HepG2 (cell line): ENCODE results near the gene MEA1. TPM values are rescaled to one million over a fixed set of nuclear protein-coding genes. Genes with fewer than 3 reads are reported as not detected.
"Not testable (repeated sequence)": the region's sequence is repeated elsewhere in the genome, so short reads cannot be mapped to it uniquely, and the experiment has no call there.

Experiments used
- ATAC-seq: fragments of 200-7000 bp; cut with Tn5 transposase; 3 replicates; pipeline ENCODE4 v1.9.1; 2020; ENCODE audit warnings: mild to moderate bottlenecking, moderate library complexity
- BruUV-seq: library from RNA; stranded (reverse); fragments of 400-500 nt; replicated peaks from 2 replicates; lab custom pipeline; 2021; lab: Mats Ljungman, UMichigan
- CTCF ChIA-PET: fragments of 300-600 bp; formaldehyde crosslinking; extraction: SDS; loops from one replicate; lab custom pipeline; 2021; ENCODE audit warnings: low total read pairs, inconsistent platforms, low intra/inter-chr PET ratio; lab: Yijun Ruan, JAX
- POLR2A ChIA-PET: fragments of 350-600 bp; sonication (Branson Sonifier 250); formaldehyde crosslinking; loops from one replicate; lab custom pipeline; 2020; ENCODE audit warnings: antibody characterized with exemption, inconsistent platforms; lab: Yijun Ruan, JAX
- DNase-seq: peaks from one replicate; pipeline ENCODE4 v3.0.0-alpha.2; 2015; ENCODE audit warnings: low spot score
- FAIRE-seq: peaks from 3 replicates; lab custom pipeline; 2011; peaks lifted over from hg19 to GRCh38; lab: Jason Lieb, UNC
- H2AFZ ChIP-seq: one replicate; pipeline ENCODE4 v1.6.1; 2011; ENCODE audit warnings: low read length, inconsistent platforms
- H3K27ac ChIP-seq: fragments of 300-600 bp; 3 replicates; pipeline ENCODE4 v1.8.0; 2011; ENCODE audit warnings: mixed run types, mild to moderate bottlenecking, mixed read lengths, low read length, inconsistent platforms; ENCODE audit not compliant: insufficient read depth; ENCODE audit errors: extremely low read length
- H3K27me3 ChIP-seq, 2 experiments: fragments of 200-600 bp in 1 of 2; 2 replicates in 1 of 2; 3 replicates in 1 of 2; pipeline versions ENCODE4 v1.6.0 to v1.8.0; 2011; ENCODE audit warnings: low read length in 2 of 2, mild to moderate bottlenecking in 2 of 2, moderate library complexity in 2 of 2, inconsistent platforms in 1 of 2; ENCODE audit not compliant: insufficient read depth in 2 of 2, control insufficient read depth in 1 of 2
- H3K36me3 ChIP-seq, 2 experiments: fragments of 200-600 bp in 1 of 2; replicated peaks in 1 of 2; 2 replicates in 1 of 2; 3 replicates in 1 of 2; pipeline versions ENCODE4 v1.5.1 to v1.8.0; 2011; ENCODE audit warnings: low read length in 2 of 2, inconsistent platforms in 1 of 2; ENCODE audit not compliant: insufficient read depth in 2 of 2, control insufficient read depth in 1 of 2
- H3K4me1 ChIP-seq: 2 replicates; pipeline ENCODE4 v1.5.1; 2012; ENCODE audit warnings: low read length, inconsistent platforms; ENCODE audit not compliant: insufficient read depth
- H3K4me2 ChIP-seq: 2 replicates; pipeline ENCODE4 v1.6.0; 2011; ENCODE audit warnings: low read depth, low read length, inconsistent platforms
- H3K4me3 ChIP-seq, 3 experiments: fragments of 200-600 bp in 1 of 3; sonication (generic), shearing (Covaris generic) in 1 of 3; replicated peaks in 1 of 3; 2 replicates each; pipeline ENCODE4 v1.5.1; 2011 to 2016; ENCODE audit warnings: low read length in 3 of 3, inconsistent platforms in 2 of 3, low read depth in 2 of 3, mild to moderate bottlenecking in 2 of 3, control low read depth in 1 of 3, mixed read lengths in 1 of 3; ENCODE audit not compliant: insufficient read depth in 1 of 3
- H3K79me2 ChIP-seq: one replicate; pipeline ENCODE4 v1.6.1; 2011; ENCODE audit warnings: low read length, inconsistent platforms; ENCODE audit not compliant: insufficient read depth
- H3K9ac ChIP-seq: 2 replicates; pipeline ENCODE4 v1.6.0; 2011; ENCODE audit warnings: mild to moderate bottlenecking, low read depth, low read length, inconsistent platforms; ENCODE audit not compliant: insufficient read depth
- H3K9me3 ChIP-seq: 2 replicates; pipeline ENCODE4 v1.5.1; 2012; ENCODE audit warnings: mild to moderate bottlenecking, low read length
- H4K20me1 ChIP-seq: 2 replicates; pipeline ENCODE4 v1.6.0; 2011; ENCODE audit warnings: inconsistent platforms, mild to moderate bottlenecking, low read length, moderate library complexity; ENCODE audit not compliant: insufficient read depth
- ATF7-NPFF ChIP-seq: sonication (generic); formaldehyde crosslinking; IDR thresholded peaks from 2 replicates; pipeline ENCODE4 v1.8.1; 2023; ENCODE audit warnings: mild to moderate bottlenecking, low read depth, missing genetic modification reagents, moderate library complexity
- SMC3 ChIP-seq: IDR thresholded peaks from 2 replicates; pipeline ENCODE4 v1.6.1; 2011; ENCODE audit warnings: low read length, improper control_type of control experiment
- TEAD2 ChIP-seq: sonication (generic); formaldehyde crosslinking; IDR thresholded peaks from 2 replicates; pipeline ENCODE4 v1.9.0; 2021; ENCODE audit warnings: missing genetic modification reagents
- ZGPAT ChIP-seq: IDR thresholded peaks from 2 replicates; pipeline ENCODE4 v1.6.1; 2016; ENCODE audit warnings: mild to moderate bottlenecking
- ZMYM3 ChIP-seq: sonication (generic); formaldehyde crosslinking; IDR thresholded peaks from 2 replicates; pipeline ENCODE4 v1.5.1; 2020; ENCODE audit warnings: mild to moderate bottlenecking, missing genetic modification reagents
- ZNF597 ChIP-seq: sonication (generic); formaldehyde crosslinking; IDR thresholded peaks from 2 replicates; pipeline ENCODE4 v1.5.0; 2020; ENCODE audit warnings: missing genetic modification reagents
- ZNF607 ChIP-seq: sonication (generic); formaldehyde crosslinking; IDR thresholded peaks from 2 replicates; pipeline ENCODE4 v1.5.1; 2020; ENCODE audit warnings: missing genetic modification reagents, mild to moderate bottlenecking, borderline replicate concordance
- ZNF629 ChIP-seq: sonication (generic); formaldehyde crosslinking; conservative IDR thresholded peaks from 2 replicates; pipeline ENCODE4 v1.5.0; 2020; ENCODE audit warnings: missing genetic modification reagents
- ZNF761 ChIP-seq: sonication (generic); formaldehyde crosslinking; conservative IDR thresholded peaks from 2 replicates; pipeline ENCODE4 v1.4.0; 2020; ENCODE audit warnings: mild to moderate bottlenecking, missing genetic modification reagents
- ZNF816 ChIP-seq: sonication (generic); formaldehyde crosslinking; IDR thresholded peaks from 2 replicates; pipeline ENCODE4 v1.8.0; 2022; ENCODE audit warnings: missing genetic modification reagents, mild to moderate bottlenecking, borderline replicate concordance
- WGBS: methylation state at CpG from one replicate; pipeline ENCODE4 v1.1.6; 2017; ENCODE audit warnings: low lambda C conversion rate; 5-methylcytosine and 5-hydroxymethylcytosine counted together
- in situ Hi-C: cut with HindIII; loops from 2 replicates; pipeline ENCODE4 v1.10.0; 2017; ENCODE audit warnings: low pct_unique_long_range_greater_than_20kb; ENCODE audit not compliant: extremely low pct_ligation_motif_present
- intact Hi-C: fragments of 100-400 bp; cut with micrococcal nuclease; formaldehyde crosslinking; loops from one replicate; pipeline ENCODE4 v1.10.0; 2022; ENCODE audit not compliant: unreplicated experiment
- polyA plus RNA-seq, 8 experiments: library from polyadenylated mRNA; depleted of rRNA in 3 of 8; stranded (reverse) in 7 of 8; unstranded in 1 of 8; fragments of >200 nt; fragmentation: Illumina TruSeq in 4 of 8; extraction: Trizol in 4 of 8; gene quantifications; 2 replicates each; pipeline versions ENCODE4 v1.2.1 to v1.2.3, GENCODE V29; 2011 to 2016; ENCODE audit warnings: low read depth in 4 of 8, missing spikeins in 1 of 8, mixed read lengths in 1 of 8; ENCODE audit not compliant: insufficient read depth in 1 of 8
- total RNA-seq, 5 experiments: library from RNA; depleted of rRNA; stranded (reverse); fragments of >200 nt; fragmentation: Illumina TruSeq; extraction: Trizol; gene quantifications; 2 replicates each; pipeline ENCODE4 v1.2.3, GENCODE V29; 2016; ENCODE audit warnings: low read depth in 1 of 5
- TF ChIP-seq, protein P1 (sequence below): sonication (generic); formaldehyde crosslinking; IDR thresholded peaks from 2 replicates; pipeline ENCODE4 v1.5.0; 2020; ENCODE audit warnings: mild to moderate bottlenecking, missing genetic modification reagents, borderline replicate concordance

Gene MEA1
- total and polyA plus RNA-seq, 2 of the 13 experiments (the other 11 are each of a cell fraction or from before 2014, with no cell fraction given) = 75.6 to 86.2 TPM

GRCh38 chr6:43005844-43006243, 7.9 kb downstream of the MEA1 start (continued):
- TF ChIP-seq ZNF761 (CRISPR knock-in tag) (no peak), ZNF816 (no peak), ATF7-NPFF (no peak), ZNF597 (CRISPR knock-in tag) (no peak), ZNF607 (no peak), ZGPAT (CRISPR knock-in tag) (no peak), SMC3 (no peak)
- TF ChIP-seq, all 625 proteins: peak for 0

DNA sequence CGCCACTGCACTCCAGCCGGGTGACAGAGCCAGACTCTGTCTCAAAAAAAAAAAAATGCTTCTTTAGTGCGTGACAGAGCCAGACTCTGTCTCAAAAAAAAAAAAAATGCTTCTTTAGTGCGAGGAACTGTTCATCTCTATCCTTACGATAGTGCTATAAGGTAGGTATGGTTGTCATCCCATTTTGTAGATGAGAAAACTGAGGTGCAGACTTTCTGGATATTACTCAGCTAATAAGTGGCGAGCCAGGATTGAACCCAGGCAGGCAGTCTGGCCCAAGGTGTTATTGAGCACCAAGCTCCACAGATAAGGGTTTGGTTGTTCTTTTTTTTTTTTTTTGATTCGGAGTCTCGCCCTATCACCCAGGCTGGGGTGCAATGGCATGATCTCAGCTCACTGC, 11.9 kb downstream of the MEA1 start:
- CTCF ChIA-PET = no interaction called here
- Histone ChIP-seq H2AFZ (no peak overlapping the region), H3K79me2 (no peaks in the 10 kb centered on the region), H4K20me1 (no peaks in the 10 kb centered on the region), H3K27ac (no peak overlapping the region), H3K36me3 (peaks cover 7 to 33% of the 10 kb centered on the region in 2 experiments; a peak in 4 of 5 replicates), H3K9me3 (no peaks in the 10 kb centered on the region), H3K4me1 (no peaks in the 10 kb centered on the region), H3K27me3 (no peaks in the 10 kb centered on the region), H3K4me3 (no peak overlapping the region), H3K4me2 (no peak overlapping the region), H3K9ac (no peak overlapping the region)
- DNase-seq = no peak
- intact Hi-C loops (no loop called here), in situ Hi-C loops (no loop called here)
- no peak for FAIRE-seq
- ATAC-seq = no peak
- BruUV-seq = no TSS peak
- POLR2A ChIA-PET = interaction anchor here (3.4 kb wide), 1 partner anchor 18 kb away, joined by 13 read pairs; the partner anchor contains the start of gene PPP2R5D
- TF ChIP-seq TEAD2 (CRISPR knock-in tag) (no peak), ZNF629 (peak; percentile 83), ZMYM3 (peak; percentile 40; the same call in 1 of the 2 replicates)
- TF ChIP-seq, protein P1, sequence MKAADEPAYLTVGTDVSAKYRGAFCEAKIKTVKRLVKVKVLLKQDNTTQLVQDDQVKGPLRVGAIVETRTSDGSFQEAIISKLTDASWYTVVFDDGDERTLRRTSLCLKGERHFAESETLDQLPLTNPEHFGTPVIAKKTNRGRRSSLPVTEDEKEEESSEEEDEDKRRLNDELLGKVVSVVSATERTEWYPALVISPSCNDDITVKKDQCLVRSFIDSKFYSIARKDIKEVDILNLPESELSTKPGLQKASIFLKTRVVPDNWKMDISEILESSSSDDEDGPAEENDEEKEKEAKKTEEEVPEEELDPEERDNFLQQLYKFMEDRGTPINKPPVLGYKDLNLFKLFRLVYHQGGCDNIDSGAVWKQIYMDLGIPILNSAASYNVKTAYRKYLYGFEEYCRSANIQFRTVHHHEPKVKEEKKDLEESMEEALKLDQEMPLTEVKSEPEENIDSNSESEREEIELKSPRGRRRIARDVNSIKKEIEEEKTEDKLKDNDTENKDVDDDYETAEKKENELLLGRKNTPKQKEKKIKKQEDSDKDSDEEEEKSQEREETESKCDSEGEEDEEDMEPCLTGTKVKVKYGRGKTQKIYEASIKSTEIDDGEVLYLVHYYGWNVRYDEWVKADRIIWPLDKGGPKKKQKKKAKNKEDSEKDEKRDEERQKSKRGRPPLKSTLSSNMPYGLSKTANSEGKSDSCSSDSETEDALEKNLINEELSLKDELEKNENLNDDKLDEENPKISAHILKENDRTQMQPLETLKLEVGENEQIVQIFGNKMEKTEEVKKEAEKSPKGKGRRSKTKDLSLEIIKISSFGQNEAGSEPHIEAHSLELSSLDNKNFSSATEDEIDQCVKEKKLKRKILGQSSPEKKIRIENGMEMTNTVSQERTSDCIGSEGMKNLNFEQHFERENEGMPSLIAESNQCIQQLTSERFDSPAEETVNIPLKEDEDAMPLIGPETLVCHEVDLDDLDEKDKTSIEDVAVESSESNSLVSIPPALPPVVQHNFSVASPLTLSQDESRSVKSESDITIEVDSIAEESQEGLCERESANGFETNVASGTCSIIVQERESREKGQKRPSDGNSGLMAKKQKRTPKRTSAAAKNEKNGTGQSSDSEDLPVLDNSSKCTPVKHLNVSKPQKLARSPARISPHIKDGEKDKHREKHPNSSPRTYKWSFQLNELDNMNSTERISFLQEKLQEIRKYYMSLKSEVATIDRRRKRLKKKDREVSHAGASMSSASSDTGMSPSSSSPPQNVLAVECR (CRISPR knock-in tag) = no peak
- WGBS = 96% methylated on average over 8 of the region's 8 CpGs

DNA sequence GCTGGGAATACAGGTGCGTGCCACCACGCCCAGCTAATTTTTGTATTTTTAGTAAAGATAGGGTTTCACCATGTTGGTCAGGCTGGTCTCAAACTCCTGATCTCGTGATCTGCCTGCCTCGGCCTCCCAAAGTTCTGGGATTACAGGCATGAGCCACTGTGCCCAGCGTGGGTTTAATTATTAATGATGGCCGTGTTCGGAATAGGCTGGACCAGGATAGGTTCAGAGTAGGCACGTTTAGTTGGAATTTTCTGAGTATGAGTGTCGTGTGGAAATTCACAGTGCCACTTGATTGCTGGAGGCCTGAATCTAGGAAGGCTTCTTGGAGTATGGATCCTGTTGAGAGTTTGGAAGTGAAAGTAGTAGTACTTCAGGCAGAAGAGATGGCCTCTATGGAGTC, 15.5 kb downstream of the MEA1 start:
- in situ Hi-C loops, H3K9ac ChIP-seq, H3K4me3 ChIP-seq, H3K4me2 ChIP-seq, ATAC-seq, intact Hi-C loops, BruUV-seq, DNase-seq, CTCF ChIA-PET, H3K27ac ChIP-seq, FAIRE-seq, H3K9me3 ChIP-seq, H3K27me3 ChIP-seq, H4K20me1 ChIP-seq, H2AFZ ChIP-seq, H3K4me1 ChIP-seq, H3K79me2 ChIP-seq: not testable (repeated sequence)
- peaks cover 8 to 22% of the 10 kb centered on the region in 2 experiments; a peak in 4 of 5 replicates for H3K36me3 ChIP-seq
- POLR2A ChIA-PET = interaction anchor here (1.3 kb wide), 1 partner anchor 14 kb away, joined by 3 read pairs; the partner anchor contains the start of gene PPP2R5D
- 92% methylated on average over 9 of the region's 9 CpGs for WGBS
